ENCODE measurements around the gene SEC14L6.
"Not testable (repeated sequence)": the region's sequence is repeated elsewhere in the genome, so short reads cannot be mapped to it uniquely, and the experiment has no call there.

Gene SEC14L6

DNA sequence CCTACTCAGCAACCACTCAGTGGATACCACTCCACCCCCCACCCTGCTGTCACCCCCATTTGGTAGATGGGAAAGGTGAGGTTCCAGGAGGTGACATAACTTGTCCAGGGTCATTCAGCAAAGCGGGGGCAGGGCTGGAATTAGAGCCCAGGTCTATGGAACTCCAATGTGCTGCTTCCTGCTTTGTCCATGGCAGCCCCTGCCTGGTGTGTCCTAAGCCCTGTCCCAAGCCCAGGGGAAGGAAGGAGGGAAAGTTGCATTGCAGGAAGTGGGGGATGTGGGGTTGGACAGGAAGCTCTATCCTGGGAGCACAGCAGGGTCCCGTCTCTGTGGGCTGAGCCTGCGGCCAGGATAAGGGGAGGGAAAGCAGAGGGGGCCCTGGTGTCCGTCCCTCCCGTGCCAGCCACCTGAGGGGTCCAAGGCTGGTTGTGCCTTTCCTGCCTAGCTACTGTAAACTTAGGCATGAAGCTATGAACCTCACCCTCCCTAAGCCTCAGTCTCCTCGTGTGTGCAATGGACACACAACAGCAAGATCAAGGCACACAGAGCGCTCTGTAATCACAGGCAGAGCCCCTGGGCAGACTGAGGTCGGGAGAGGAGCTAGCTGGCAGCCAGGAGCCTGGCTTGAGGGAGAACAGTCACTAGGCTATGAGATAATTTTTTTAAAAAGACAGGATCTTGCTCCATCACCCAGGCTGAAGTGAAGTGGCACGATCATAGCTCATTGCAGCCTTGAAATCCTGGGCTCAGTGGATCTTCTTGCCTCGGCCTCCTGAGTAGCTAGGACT lies 15.1 kb upstream of the SEC14L6 start:
- TF ChIP-seq POLR2A (IDR thresholded peaks at IDR 0.05; ENCODE audit: low read depth, low read length): no peak
- DNase-seq (ENCODE audit: insufficient read length, low spot score): no peak
- FAIRE-seq: no peak

DNA sequence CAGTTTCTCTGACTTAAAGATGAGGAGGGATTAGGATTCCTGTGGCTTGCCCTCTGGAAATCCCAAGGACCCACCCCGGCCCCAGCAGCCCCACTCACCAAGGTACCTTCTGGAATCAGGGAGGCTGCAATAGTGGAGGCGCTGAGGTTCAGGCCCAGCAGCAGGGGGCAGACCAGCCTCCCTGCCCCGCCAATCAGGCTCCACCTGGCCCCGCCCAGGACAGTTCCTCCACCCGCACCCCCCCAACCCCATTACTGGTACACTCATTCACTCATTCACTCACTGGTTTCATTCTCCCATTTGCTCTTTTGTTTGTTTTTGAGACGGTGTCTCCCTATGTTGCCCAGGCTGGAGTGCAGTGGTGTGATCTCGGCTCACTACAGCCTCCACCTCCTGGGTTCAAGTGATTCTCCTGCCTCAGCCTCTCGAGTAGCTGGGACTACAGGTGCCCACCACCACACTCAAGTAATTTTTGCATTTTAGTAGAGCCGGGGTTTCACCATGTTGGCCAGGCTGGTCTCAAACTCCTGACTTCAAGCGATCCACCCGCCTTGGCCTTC lies 14.2 kb upstream of the SEC14L6 start:
- not testable (repeated sequence) for DNase-seq (ENCODE audit: insufficient read length, low spot score); FAIRE-seq

DNA sequence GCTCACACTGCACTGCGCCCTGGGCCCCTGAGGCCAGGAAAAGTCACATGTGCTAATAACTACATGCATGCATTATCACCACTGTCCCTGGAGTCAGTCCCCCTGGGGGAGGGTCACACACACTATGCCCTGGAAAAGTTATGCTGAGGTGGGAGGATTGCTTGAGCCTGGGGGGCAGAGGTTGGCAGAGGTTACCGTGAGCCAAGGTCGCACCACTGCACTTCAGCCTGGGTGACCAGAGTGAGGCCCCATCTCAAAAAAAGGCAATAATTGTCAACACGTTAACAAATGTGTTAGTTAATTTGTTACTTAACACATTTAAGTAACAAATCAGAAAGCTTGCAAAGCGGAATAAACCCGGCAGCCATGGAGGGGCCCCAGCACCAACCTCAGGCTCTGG lies 13.3 kb upstream of the SEC14L6 start:
- DNase-seq (ENCODE audit: insufficient read length, low spot score) (no peak), FAIRE-seq (no peak)

DNA sequence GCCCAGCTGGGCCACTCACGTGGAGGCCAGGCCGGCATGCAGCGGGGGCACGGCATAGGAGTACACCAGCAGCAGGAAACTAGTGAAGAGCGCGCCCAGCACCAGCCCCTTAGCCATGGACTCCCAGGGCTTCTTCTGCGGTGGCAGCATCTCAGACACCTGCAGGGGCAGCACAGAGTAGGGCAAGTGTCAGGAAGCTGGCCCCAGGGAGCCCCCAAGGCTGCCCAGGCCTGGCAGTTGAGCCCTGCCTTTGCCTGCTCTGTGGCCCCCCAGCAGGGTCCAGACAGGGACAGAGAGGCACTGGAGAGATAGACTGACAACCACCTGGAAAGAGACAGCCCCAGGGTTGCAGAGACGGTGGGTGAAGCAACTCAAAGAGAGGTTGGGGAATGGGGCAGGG lies 10.7 kb upstream of the SEC14L6 start:
- DNase-seq (ENCODE audit: insufficient read length, low spot score) (no peak), FAIRE-seq (no peak)
- no peak for TF ChIP-seq POLR2A (IDR thresholded peaks at IDR 0.05; ENCODE audit: low read depth, low read length)

More for the DNA sequence above, 13.3 kb upstream of the SEC14L6 start:
- TF ChIP-seq POLR2A (IDR thresholded peaks at IDR 0.05; ENCODE audit: low read depth, low read length): no peak

DNA sequence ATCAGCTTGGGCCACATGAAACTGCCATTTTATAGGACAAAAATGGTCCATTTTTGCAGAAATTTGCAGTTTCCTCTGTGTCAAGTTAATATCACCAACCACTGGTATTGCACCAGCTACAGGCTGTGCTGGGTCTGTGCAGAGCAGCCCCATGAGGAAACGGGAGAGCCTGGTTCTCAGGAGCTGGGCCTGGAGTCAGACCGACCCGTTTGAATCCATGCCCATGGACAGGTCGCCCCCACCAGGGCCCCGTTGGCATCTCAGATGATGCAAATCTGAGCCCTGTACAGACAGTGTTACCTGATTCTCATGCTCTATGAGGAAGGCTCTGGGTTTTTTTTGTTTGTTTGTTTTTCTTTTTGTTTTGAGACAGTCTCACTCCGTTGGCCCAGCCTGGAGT lies 9.8 kb upstream of the SEC14L6 start:
- FAIRE-seq (no peak), DNase-seq (ENCODE audit: insufficient read length, low spot score) (no peak)
- TF ChIP-seq POLR2A (IDR thresholded peaks at IDR 0.05; ENCODE audit: low read depth, low read length): no peak

DNA sequence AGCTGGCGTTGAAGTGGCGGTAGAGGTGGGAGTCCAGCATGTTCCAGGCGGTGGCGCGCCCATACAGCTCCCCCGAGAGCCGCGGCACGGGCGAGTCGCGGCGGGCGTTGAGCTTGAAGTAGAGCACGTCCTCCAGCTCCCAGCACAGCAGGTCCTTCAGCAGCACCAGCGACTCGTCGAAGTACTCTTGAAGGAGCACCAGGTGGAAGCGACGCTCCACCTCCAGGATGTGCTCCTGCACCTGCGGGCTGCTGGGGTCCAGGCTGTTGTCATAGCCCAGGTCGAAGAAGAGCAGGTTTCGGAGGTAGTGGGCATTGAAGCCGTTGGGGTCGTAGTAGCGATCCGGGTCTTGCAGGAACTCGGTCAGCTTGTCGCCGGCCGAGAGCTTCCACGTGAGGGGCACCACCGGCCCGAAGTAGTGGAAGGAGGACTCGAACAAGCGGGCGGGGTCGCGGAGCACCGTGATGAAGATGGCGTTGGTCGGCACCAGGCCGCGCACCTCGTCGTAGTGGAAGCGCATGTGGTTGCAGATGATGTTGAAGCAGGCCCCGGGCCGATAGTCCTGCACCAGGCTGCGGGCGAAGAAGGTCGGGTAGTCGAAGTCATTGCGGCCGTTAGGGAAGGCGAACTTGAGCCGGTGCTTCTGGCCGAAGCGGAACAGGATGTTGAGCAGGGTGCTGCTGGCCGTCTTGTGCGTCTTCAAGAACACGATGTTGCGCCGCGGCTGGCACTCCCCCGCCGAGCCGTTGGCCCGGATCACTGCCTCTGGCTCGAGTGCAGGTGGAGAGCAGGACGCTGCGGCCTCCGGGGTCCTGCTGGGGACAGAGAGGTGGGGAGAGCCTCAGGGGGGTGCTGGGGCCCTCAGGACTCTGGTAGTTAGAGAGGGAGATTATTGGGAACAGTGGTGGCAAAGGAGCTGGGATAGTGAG lies 9.0 kb upstream of the SEC14L6 start:
- no peak for TF ChIP-seq POLR2A (IDR thresholded peaks at IDR 0.05; ENCODE audit: low read depth, low read length)
- FAIRE-seq (no peak), DNase-seq (ENCODE audit: insufficient read length, low spot score) (no peak)

DNA sequence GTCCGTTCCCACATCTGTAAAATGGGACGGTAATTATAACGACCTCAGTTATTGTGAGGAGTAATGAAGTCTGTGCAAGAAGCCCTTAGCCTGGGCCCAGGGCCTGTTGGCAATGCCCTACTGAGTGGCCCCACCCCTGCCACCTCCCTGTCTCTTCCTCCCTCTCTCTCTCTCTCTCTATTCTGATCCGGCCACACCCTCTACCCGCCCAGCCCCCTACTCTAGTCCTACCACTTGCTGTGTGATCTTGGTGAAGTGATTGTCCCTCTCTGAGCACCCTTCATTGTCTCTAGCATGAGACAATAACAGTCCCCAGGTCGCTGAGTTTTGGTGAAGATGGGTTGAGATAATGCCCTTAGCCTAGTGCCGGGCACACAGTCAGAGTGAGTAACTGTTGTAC lies 7.4 kb upstream of the SEC14L6 start:
- TF ChIP-seq POLR2A (IDR thresholded peaks at IDR 0.05; ENCODE audit: low read depth, low read length): no peak
- FAIRE-seq (no peak), DNase-seq (ENCODE audit: insufficient read length, low spot score) (no peak)

DNA sequence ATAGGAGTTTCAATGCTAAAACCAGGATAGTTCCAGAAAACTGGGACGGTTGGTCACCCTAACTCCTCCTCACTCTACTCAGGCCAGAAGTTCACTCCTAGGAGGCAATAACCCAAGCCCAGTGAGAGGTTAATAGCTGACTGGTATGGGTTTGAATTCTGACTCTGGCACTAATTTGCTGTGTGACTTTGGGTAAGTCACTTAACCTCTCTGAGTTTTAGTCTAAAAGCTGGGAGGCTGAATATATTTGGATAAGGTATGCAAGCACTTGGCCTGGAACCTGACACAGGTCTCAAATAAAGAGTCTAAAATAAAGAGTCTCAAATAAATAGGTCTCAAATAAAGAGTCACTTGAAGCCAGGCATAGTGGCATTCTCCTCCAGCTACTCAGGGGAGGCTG lies 6.2 kb upstream of the SEC14L6 start:
- no peak for FAIRE-seq
- no peak for TF ChIP-seq POLR2A (IDR thresholded peaks at IDR 0.05; ENCODE audit: low read depth, low read length)
- DNase-seq (ENCODE audit: insufficient read length, low spot score): no peak

DNA sequence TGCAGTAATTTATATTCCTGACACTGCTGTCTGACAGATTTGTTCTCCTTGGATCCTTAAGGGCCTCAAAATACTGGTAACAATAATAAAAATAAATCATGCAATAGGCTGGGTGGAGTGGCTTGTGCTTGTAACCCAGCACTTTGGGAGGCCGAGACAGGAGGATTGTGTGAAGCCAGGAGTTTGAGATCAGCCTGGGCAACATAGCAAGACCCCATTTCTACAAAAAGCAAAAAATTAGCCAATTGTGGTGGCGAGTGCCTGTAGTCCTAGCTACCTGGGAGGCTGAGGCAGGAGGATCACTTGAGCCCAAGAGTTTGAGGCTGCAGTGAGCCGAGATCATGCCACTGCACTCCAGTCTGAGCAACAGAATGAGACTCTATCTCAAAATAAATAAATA lies 5.3 kb upstream of the SEC14L6 start:
- not testable (repeated sequence) for FAIRE-seq; DNase-seq (ENCODE audit: insufficient read length, low spot score)

DNA sequence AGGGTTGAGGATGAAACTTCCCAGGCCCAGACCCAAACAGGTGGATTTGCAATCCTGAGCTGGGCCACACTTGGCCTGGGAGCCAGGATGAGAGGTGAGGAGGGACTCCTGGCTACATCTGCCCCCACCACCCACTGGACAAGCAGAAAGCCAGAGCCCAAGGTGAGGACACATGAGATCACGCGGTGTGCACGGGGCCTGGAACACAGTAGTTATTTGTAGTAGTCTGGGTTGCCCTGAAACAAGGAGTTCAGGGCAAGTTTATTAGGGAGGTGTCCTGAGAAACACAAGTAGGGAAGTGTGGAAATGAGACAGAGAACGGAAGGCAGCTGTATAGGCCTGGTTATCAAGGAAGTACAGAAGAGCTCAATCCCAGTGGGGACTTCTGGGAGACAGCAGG lies 647 bp upstream of the SEC14L6 start:
- no peak for FAIRE-seq
- DNase-seq (ENCODE audit: insufficient read length, low spot score): no peak
- no peak for TF ChIP-seq POLR2A (IDR thresholded peaks at IDR 0.05; ENCODE audit: low read depth, low read length)

DNA sequence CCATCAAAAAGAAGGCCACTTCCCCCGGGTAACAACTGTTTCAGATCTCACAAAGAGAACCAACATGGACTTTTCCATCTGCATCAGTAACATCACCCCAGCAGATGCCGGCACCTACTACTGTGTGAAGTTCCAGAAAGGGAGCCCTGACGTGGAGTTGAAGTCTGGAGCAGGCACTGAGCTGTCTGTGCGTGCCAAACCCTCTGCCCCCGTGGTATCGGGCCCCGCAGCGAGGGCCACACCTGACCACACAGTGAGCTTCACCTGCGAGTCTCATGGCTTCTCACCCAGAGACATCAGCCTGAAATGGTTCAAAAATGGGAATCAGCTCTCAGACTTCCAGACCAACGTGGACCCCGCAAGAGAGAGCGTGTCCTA lies 3.7 kb downstream of the SEC14L6 start:
- DNase-seq (ENCODE audit: insufficient read length, low spot score) (no peak), FAIRE-seq (no peak)
- no peak for TF ChIP-seq POLR2A (IDR thresholded peaks at IDR 0.05; ENCODE audit: low read depth, low read length)

DNA sequence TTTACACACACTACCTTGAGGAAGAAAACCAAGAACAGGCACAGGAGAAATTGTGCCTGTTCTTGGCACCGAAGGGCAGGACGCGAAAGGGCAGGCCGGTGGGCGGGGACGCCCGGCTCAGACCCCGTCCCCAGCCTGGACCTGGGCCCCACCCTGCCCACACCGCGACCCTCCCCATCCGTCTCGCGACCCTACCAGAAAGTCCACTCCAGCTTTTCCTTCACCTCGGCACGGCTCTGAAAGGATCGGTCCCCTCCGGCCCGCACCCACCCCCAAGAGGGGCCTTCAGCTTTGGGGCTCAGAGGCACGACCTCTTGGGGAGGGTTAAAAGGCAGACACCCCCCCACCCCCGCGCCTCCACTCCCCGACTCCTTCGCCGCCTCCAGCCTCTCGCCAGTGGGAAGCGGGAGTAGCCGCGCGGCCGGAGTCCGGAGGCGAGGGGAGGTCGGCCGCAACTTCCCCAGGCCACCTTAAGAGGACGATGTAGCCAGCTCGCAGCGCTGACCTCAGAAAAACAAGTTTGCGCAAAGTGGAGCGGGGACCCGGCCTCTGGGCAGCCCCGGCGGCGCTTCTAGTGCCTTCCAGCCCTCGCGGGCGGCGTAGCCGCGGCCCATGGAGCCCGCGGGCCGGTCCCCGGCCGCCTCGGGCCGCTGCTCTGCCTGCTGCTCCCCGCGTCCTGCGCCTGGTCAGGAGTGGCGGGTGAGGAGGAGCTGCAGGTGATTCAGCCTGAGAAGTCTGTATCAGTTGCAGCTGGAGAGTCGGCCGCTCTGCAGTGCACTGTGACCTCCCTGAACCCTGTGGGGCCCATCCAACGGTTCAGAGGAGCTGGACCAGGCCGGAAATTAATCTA lies 4.4 kb downstream of the SEC14L6 start:
- DNase-seq (ENCODE audit: insufficient read length, low spot score) (no peak), FAIRE-seq (no peak)
- TF ChIP-seq POLR2A (IDR thresholded peaks at IDR 0.05; ENCODE audit: low read depth, low read length): no peak

DNA sequence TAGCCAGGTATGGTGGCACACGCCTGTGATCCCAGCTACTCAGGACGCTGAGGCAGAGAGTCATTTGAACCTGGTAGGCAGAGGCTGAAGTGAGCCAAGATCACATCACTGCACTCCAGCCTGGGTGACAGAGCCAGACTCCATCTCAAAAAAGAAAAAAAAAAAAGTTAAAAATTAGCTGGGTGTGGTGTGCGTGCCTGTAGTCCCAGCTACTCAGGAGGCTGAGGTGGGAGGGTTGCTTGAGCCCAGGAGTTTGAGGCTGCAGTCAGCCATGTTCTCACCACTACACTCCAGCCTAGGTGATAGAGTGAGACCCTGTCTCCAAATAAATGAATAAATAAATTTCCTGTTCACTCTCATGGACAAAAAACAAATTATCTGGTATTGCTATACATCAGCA lies 5.0 kb downstream of the SEC14L6 start:
- not testable (repeated sequence) for DNase-seq (ENCODE audit: insufficient read length, low spot score); FAIRE-seq

DNA sequence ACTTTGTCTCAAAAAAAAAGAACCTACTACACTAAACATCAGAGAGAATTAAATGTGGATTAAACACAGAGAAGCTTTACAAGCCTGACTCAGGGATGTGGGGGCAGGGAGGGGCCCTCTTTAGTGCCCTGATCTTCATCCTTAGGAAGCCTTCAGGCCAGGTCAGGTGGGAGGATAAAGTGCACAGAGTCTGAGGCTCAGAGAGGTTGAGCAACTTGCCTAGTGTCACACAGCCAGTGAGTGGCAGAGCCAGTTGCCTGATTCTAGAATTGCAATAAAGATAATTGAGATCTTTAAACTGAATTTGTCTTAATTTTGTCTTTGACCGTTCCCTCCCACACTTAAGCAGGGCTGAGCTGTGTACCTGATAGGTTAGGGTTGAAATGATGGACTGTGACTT lies 7.2 kb downstream of the SEC14L6 start:
- no peak for FAIRE-seq
- no peak for TF ChIP-seq POLR2A (IDR thresholded peaks at IDR 0.05; ENCODE audit: low read depth, low read length)
- no peak for DNase-seq (ENCODE audit: insufficient read length, low spot score)

All from H54 (cell line).